Caco-2 (cell line): Measurements from ENCODE around the gene KRT79. TPM values are rescaled to one million over a fixed set of nuclear protein-coding genes. Genes with fewer than 3 reads are reported as not detected.
A peak's percentile ranks its signal among the peaks of the same experiment; 100 is the strongest.

Experiments
- BruUV-seq: library from RNA; stranded (reverse); fragments of 400-500 nt; replicated peaks from 2 replicates; lab custom pipeline; 2021; lab: Mats Ljungman, UMichigan
- CTCF ChIA-PET: fragments of 300-600 bp; sonication (Branson Sonifier 250); formaldehyde crosslinking; loops from one replicate; lab custom pipeline; 2022; ENCODE audit warnings: antibody characterized with exemption; lab: Charles Lee
- POLR2A ChIA-PET: fragments of 300-600 bp; sonication (Branson Sonifier 250); formaldehyde crosslinking; loops from one replicate; lab custom pipeline; 2022; ENCODE audit warnings: antibody characterized with exemption; lab: Charles Lee
- DNase-seq, 2 experiments: peaks; one replicate each; pipeline versions ENCODE4 v3.0.0 to v3.0.0-alpha.2; 2020 to 2022
- H3K27me3 ChIP-seq: replicated peaks from 2 replicates; pipeline ENCODE4 v1.6.0; 2011; ENCODE audit warnings: low read length; ENCODE audit not compliant: control insufficient read depth, insufficient read depth
- H3K36me3 ChIP-seq: 2 replicates; pipeline ENCODE4 v1.5.1; 2011; ENCODE audit warnings: low read length; ENCODE audit not compliant: control insufficient read depth, insufficient read depth
- H3K4me1 ChIP-seq: fragments of 250-450 bp; sonication (Bioruptor Pico); 2 replicates; pipeline ENCODE4 v1.5.1; 2020; ENCODE audit warnings: mild to moderate bottlenecking
- H3K4me3 ChIP-seq: 2 replicates; pipeline ENCODE4 v1.5.1; 2011; ENCODE audit warnings: low read depth, mild to moderate bottlenecking, control low read depth, low read length
- H3K9me3 ChIP-seq: fragments of 250-450 bp; sonication (Bioruptor Pico); 2 replicates; pipeline ENCODE4 v1.5.1; 2020; ENCODE audit warnings: mild to moderate bottlenecking, moderate library complexity
- H3K27ac Mint-ChIP-seq: one replicate; pipeline ENCODE4 v1.8.0; 2022; ENCODE audit warnings: mixed read lengths; ENCODE audit not compliant: unreplicated experiment
- H3K27me3 Mint-ChIP-seq: one replicate; pipeline ENCODE4 v1.8.0; 2022; ENCODE audit warnings: mixed read lengths; ENCODE audit not compliant: insufficient read depth, unreplicated experiment
- H3K36me3 Mint-ChIP-seq: one replicate; pipeline ENCODE4 v1.8.0; 2022; ENCODE audit warnings: mild to moderate bottlenecking, mixed read lengths; ENCODE audit not compliant: insufficient read depth, unreplicated experiment
- H3K4me1 Mint-ChIP-seq: one replicate; pipeline ENCODE4 v1.8.0; 2022; ENCODE audit warnings: low read depth, mixed read lengths; ENCODE audit not compliant: unreplicated experiment
- H3K4me3 Mint-ChIP-seq: one replicate; pipeline ENCODE4 v1.8.0; 2022; ENCODE audit warnings: mild to moderate bottlenecking, moderate library complexity, mixed read lengths; ENCODE audit not compliant: unreplicated experiment
- H3K9me3 Mint-ChIP-seq: one replicate; pipeline ENCODE4 v1.8.0; 2022; ENCODE audit warnings: mixed read lengths; ENCODE audit not compliant: unreplicated experiment
- intact Hi-C: fragments of 100-400 bp; cut with micrococcal nuclease; formaldehyde crosslinking; loops from one replicate; pipeline ENCODE4 v1.10.0; 2022; ENCODE audit not compliant: unreplicated experiment
- total RNA-seq: library from RNA; stranded (reverse); gene quantifications from 2 replicates; pipeline ENCODE4 v1.2.3, GENCODE V29; 2022
- TF ChIP-seq, protein P1 (sequence below), 2 experiments: fragments of 200-600 bp in 1 of 2; IDR thresholded peaks; 1 replicate in 1 of 2; 2 replicates in 1 of 2; pipeline versions ENCODE4 v1.5.1 to v1.8.0; 2011 to 2022; ENCODE audit warnings: antibody characterized with exemption in 1 of 2, control low read depth in 1 of 2, inconsistent platforms in 1 of 2, low read depth in 1 of 2, low read length in 1 of 2, mild to moderate bottlenecking in 1 of 2, moderate library complexity in 1 of 2; ENCODE audit not compliant: insufficient read depth in 1 of 2, severe bottlenecking in 1 of 2, unreplicated experiment in 1 of 2

KRT79 gene
- total RNA-seq, 1 experiment from 2014 or later, result not detected

GRCh38 chr12:52813885-52814709 is 20.0 kb downstream of the KRT79 start, which contains the start of gene KRT4:
TSS of gene KRT4 (minus strand) at chr12:52814116. CDS start at chr12:52814058, 58 bp downstream.
- ChIA-PET POLR2A (interaction anchor here (0.7 kb wide), 1 partner anchor 9 kb away, joined by 3 read pairs; no protein-coding TSS in a partner anchor), CTCF (interaction anchor here (1.1 to 1.6 kb wide), 3 partner anchors 13 to 56 kb away, joined by 4 to 6 read pairs (median 4); no protein-coding TSS in a partner anchor)
- no peaks in the 10 kb centered on the region for H3K27me3 Mint-ChIP-seq
- H3K4me1 Mint-ChIP-seq, result peaks cover 26% of the 10 kb centered on the region
- no peaks in the 10 kb centered on the region for H3K36me3 Mint-ChIP-seq
- BruUV-seq, result no TSS peak
- intact Hi-C loops, result no loop called here
- Histone ChIP-seq H3K36me3 (no peaks in the 10 kb centered on the region), H3K4me3 (no peak within 1 kb of the TSS), H3K9me3 (no peaks in the 10 kb centered on the region), H3K4me1 (peaks cover 31% of the 10 kb centered on the region), H3K27me3 (no peaks in the 10 kb centered on the region)
- peak within 1 kb of the TSS; percentile 3 for H3K27ac Mint-ChIP-seq
- H3K9me3 Mint-ChIP-seq, result no peaks in the 10 kb centered on the region
- peak in 1 of 2 experiments; percentile 51 for DNase-seq
- TF ChIP-seq, protein P1, sequence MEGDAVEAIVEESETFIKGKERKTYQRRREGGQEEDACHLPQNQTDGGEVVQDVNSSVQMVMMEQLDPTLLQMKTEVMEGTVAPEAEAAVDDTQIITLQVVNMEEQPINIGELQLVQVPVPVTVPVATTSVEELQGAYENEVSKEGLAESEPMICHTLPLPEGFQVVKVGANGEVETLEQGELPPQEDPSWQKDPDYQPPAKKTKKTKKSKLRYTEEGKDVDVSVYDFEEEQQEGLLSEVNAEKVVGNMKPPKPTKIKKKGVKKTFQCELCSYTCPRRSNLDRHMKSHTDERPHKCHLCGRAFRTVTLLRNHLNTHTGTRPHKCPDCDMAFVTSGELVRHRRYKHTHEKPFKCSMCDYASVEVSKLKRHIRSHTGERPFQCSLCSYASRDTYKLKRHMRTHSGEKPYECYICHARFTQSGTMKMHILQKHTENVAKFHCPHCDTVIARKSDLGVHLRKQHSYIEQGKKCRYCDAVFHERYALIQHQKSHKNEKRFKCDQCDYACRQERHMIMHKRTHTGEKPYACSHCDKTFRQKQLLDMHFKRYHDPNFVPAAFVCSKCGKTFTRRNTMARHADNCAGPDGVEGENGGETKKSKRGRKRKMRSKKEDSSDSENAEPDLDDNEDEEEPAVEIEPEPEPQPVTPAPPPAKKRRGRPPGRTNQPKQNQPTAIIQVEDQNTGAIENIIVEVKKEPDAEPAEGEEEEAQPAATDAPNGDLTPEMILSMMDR (IDR thresholded peaks at IDR 0.05; ENCODE audit: insufficient read depth in 1 of 2, low read depth in 1 of 2, low read length in 1 of 2, severe bottlenecking in 1 of 2, unreplicated experiment in 1 of 2), result no peak
- peak within 1 kb of the TSS; percentile 43 for H3K4me3 Mint-ChIP-seq

DNA sequence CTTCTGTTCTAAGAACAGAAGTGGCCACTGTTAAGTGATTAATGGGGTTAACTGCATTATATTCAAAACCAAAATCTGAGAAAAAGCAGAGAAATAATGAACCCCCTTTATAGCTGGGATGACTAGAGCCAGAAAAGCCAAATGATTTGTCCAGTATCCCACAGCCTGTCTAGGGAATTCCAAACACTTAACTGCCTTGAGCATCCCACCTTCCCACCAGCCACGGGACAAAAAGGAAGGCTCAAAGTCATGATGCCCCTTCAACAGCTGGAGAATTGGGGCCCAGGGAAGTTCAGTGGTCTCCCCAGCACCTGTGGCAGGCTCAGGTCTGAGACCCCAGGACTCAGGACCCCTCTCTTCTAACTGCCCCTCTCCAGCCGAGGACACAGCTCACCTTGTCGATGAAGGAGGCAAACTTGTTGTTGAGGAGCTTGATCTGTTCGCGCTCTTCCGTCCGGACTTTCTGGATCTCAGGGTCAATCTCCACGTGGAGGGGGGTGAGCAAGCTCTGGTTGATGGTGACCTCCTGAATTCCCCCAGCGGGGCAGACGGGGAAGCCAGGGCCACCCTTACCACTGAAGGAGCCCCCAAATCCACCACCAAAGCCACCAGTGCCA is 20.8 kb downstream of the KRT79 start:
- Mint-ChIP-seq H3K27me3 (no peaks in the 10 kb centered on the region), H3K4me1 (peaks cover 19% of the 10 kb centered on the region), H3K27ac (no peak overlapping the region), H3K9me3 (no peaks in the 10 kb centered on the region), H3K4me3 (no peak overlapping the region), H3K36me3 (no peaks in the 10 kb centered on the region)
- CTCF ChIA-PET, result interaction anchor here (1.1 to 1.6 kb wide), 3 partner anchors 14 to 57 kb away, joined by 4 to 6 read pairs (median 4); no protein-coding TSS in a partner anchor
- intact Hi-C loops, result no loop called here
- DNase-seq, result no peak
- BruUV-seq, result no TSS peak
- POLR2A ChIA-PET, result no interaction called here
- TF ChIP-seq, protein P1 (IDR thresholded peaks at IDR 0.05; ENCODE audit: insufficient read depth in 1 of 2, low read depth in 1 of 2, low read length in 1 of 2, severe bottlenecking in 1 of 2, unreplicated experiment in 1 of 2), result no peak
- Histone ChIP-seq H3K4me1 (peaks cover 24% of the 10 kb centered on the region), H3K9me3 (no peaks in the 10 kb centered on the region), H3K27me3 (no peaks in the 10 kb centered on the region), H3K36me3 (no peaks in the 10 kb centered on the region), H3K4me3 (no peak overlapping the region)

DNA sequence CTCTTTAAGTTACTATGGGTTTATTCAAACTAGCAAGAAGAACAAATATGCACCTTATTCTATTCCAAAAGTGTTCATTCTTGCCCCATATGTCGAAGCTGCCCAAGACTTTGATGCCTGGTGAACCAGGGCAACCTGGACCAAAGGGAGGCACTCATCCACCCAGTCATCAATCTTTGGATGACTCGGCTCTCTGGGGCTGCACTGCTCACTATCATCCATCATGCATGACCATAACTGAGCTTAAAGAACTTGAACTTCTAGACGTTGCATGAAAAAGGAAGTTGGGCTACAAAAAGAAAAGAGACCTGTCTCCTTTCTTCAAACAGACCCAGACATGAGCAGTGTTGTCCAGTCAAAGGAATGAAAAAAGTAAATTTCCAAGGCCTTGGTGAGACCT is 21.4 kb downstream of the KRT79 start:
- no peaks in the 10 kb centered on the region for H3K9me3 ChIP-seq
- no peak for DNase-seq
- no TSS peak for BruUV-seq
- TF ChIP-seq, protein P1 (IDR thresholded peaks at IDR 0.05; ENCODE audit: insufficient read depth in 1 of 2, low read depth in 1 of 2, low read length in 1 of 2, severe bottlenecking in 1 of 2, unreplicated experiment in 1 of 2), result no peak
- Mint-ChIP-seq H3K27me3 (no peaks in the 10 kb centered on the region), H3K27ac (no peak overlapping the region), H3K9me3 (no peaks in the 10 kb centered on the region), H3K4me3 (no peak overlapping the region), H3K4me1 (peaks cover 13% of the 10 kb centered on the region), H3K36me3 (no peaks in the 10 kb centered on the region)
- intact Hi-C loops, result no loop called here
- POLR2A ChIA-PET, result no interaction called here
- H3K27me3 ChIP-seq, result no peaks in the 10 kb centered on the region
- H3K4me3 ChIP-seq, result no peak overlapping the region
- H3K36me3 ChIP-seq, result no peaks in the 10 kb centered on the region
- peaks cover 22% of the 10 kb centered on the region for H3K4me1 ChIP-seq
- CTCF ChIA-PET, result interaction anchor here (1.6 kb wide), 1 partner anchor 58 kb away, joined by 6 read pairs; no protein-coding TSS in a partner anchor
